Thyroid gland (tissue), 4 donors: ENCODE results near the gene SMYD4. TPM values are rescaled to one million over a fixed set of nuclear protein-coding genes. Genes with fewer than 3 reads are reported as not detected.
"Not testable (repeated sequence)": the region's sequence is repeated elsewhere in the genome, so short reads cannot be mapped to it uniquely, and the experiment has no call there.

Experiments
- DNase-seq, 2 donors: peaks; one replicate each; pipeline ENCODE4 v3.0.0-alpha.2; 2019
- H3K27ac ChIP-seq, 3 donors: fragments of 200-600 bp; sonication (generic); 1 replicate in 2 of 3; 2 replicates in 1 of 3; pipeline ENCODE4 v1.5.1; 2016 to 2019; ENCODE audit warnings: mild to moderate bottlenecking in 1 of 3, moderate library complexity in 1 of 3
- H3K27me3 ChIP-seq: fragments of 200-600 bp; sonication (generic); one replicate; pipeline ENCODE4 v1.5.1; 2019
- H3K36me3 ChIP-seq, 2 donors: fragments of 200-600 bp; sonication (generic); one replicate each; pipeline ENCODE4 v1.5.1; 2016 to 2019
- H3K4me1 ChIP-seq, 2 donors: fragments of 200-600 bp; sonication (generic); one replicate each; pipeline ENCODE4 v1.5.1; 2017 to 2019
- H3K4me3 ChIP-seq, 3 donors: fragments of 200-600 bp; sonication (generic); replicated peaks in 1 of 3; 1 replicate in 2 of 3; 2 replicates in 1 of 3; pipeline ENCODE4 v1.5.1; 2016; ENCODE audit warnings: mild to moderate bottlenecking in 1 of 3
- H3K9me3 ChIP-seq: fragments of 200-600 bp; sonication (generic); one replicate; pipeline ENCODE4 v1.5.1; 2017
- POLR2A ChIP-seq, 2 donors: fragments of 450-650 bp; IDR thresholded peaks; one replicate each; pipeline ENCODE4 v1.6.1; 2017; ENCODE audit warnings: antibody characterized with exemption in 2 of 2, mild to moderate bottlenecking in 2 of 2, moderate library complexity in 1 of 2
- WGBS, 2 donors: methylation state at CpG; one replicate each; pipeline ENCODE4 v1.1.5; 2017; 5-methylcytosine and 5-hydroxymethylcytosine counted together
- intact Hi-C: fragments of 100-400 bp; cut with DNase I; formaldehyde crosslinking; loops from one replicate; pipeline ENCODE4 v1.15.1; 2023
- total RNA-seq, 4 donors: library from RNA; depleted of rRNA; stranded (reverse); fragments of >200 nt; gene quantifications; one replicate each; pipeline ENCODE4 v1.2.3, GENCODE V29; 2016
- TF ChIP-seq, protein P1 (sequence below), 6 experiments: fragments of 200-600 bp in 3 of 6; fragments of 450-650 bp in 3 of 6; sonication (generic) in 3 of 6; IDR thresholded peaks; one replicate each; pipeline ENCODE4 v1.5.1; 2016 to 2019; ENCODE audit warnings: antibody characterized with exemption in 6 of 6, mild to moderate bottlenecking in 2 of 6, inconsistent platforms in 1 of 6, moderate library complexity in 1 of 6

The SMYD4 gene
- total RNA-seq, 4 donors from 2014 or later = 19.3 to 21.9 (median 20.4) TPM

DNA sequence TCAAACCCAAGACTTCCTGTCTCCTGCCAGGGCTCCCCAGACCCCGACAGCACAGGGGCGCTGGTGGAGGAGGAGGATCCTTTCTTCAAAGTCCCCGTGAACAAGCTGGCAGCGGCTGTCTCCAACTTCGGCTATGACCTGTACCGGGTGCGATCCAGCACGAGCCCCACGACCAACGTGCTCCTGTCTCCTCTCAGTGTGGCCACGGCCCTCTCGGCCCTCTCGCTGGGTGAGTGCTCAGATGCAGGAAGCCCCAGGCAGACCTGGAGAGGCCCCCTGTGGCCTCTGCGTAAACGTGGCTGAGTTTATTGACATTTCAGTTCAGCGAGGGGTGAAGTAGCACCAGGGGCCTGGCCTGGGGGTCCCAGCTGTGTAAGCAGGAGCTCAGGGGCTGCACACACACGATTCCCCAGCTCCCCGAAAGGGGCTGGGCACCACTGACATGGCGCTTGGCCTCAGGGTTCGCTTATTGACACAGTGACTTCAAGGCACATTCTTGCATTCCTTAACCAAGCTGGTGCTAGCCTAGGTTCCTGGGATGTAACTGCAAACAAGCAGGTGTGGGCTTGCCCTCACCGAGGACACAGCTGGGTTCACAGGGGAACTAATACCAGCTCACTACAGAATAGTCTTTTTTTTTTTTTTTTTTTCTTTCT lies 59.8 kb downstream of the SMYD4 start:
- peaks cover 0 to 2% of the 10 kb centered on the region in 2 donors for H3K36me3 ChIP-seq
- WGBS, 2 donors = 28 to 31% methylated on average over 6 to 13 of the region's 21 CpGs

DNA sequence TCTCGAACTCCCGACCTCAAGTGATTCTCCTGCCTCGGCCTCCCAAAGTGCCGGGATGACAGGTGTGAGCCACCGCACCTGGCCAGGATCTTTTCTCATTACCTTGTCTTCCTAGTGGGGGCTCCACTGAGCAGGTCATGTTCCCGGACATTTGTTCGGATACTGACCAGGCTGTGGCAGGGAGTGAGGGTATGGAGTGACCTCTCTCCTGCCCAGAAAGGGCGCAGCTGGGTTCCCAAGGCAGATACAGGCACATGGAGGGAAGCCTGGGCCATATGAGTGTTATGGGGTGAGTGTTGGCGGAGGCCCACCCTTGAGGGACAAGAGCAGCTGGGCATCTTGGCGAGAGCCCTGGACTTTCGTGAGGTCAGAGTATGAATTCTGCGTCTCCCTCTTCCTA lies 62.3 kb downstream of the SMYD4 start:
- TF ChIP-seq POLR2A (IDR thresholded peaks at IDR 0.05) = no peak
- TF ChIP-seq, protein P1, sequence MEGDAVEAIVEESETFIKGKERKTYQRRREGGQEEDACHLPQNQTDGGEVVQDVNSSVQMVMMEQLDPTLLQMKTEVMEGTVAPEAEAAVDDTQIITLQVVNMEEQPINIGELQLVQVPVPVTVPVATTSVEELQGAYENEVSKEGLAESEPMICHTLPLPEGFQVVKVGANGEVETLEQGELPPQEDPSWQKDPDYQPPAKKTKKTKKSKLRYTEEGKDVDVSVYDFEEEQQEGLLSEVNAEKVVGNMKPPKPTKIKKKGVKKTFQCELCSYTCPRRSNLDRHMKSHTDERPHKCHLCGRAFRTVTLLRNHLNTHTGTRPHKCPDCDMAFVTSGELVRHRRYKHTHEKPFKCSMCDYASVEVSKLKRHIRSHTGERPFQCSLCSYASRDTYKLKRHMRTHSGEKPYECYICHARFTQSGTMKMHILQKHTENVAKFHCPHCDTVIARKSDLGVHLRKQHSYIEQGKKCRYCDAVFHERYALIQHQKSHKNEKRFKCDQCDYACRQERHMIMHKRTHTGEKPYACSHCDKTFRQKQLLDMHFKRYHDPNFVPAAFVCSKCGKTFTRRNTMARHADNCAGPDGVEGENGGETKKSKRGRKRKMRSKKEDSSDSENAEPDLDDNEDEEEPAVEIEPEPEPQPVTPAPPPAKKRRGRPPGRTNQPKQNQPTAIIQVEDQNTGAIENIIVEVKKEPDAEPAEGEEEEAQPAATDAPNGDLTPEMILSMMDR (IDR thresholded peaks at IDR 0.05) = no peak
- H3K9me3 ChIP-seq = no peaks in the 10 kb centered on the region
- H3K4me1 ChIP-seq = peaks cover 9 to 26% of the 10 kb centered on the region in 2 donors
- intact Hi-C loops = no loop called here
- no peak for DNase-seq
- peaks cover 0 to 2% of the 10 kb centered on the region in 2 donors for H3K36me3 ChIP-seq
- 88 to 91% methylated on average over 11 to 12 of the region's 12 CpGs for WGBS, 2 donors
- no peaks in the 10 kb centered on the region for H3K27me3 ChIP-seq
- no peak overlapping the region for H3K4me3 ChIP-seq
- H3K27ac ChIP-seq = no peak overlapping the region

More for the DNA sequence above, 59.8 kb downstream of the SMYD4 start:
- Histone ChIP-seq H3K27ac (peak overlapping the region; percentile 13 to 64 (median 63)), H3K9me3 (no peaks in the 10 kb centered on the region), H3K4me3 (no peak overlapping the region), H3K4me1 (peaks cover 9 to 21% of the 10 kb centered on the region in 2 donors), H3K27me3 (no peaks in the 10 kb centered on the region)
- intact Hi-C loops = no loop called here
- DNase-seq = peak; percentile 51 to 71
- TF ChIP-seq POLR2A (IDR thresholded peaks at IDR 0.05) = no peak
- TF ChIP-seq, protein P1 (IDR thresholded peaks at IDR 0.05) = no peak

DNA sequence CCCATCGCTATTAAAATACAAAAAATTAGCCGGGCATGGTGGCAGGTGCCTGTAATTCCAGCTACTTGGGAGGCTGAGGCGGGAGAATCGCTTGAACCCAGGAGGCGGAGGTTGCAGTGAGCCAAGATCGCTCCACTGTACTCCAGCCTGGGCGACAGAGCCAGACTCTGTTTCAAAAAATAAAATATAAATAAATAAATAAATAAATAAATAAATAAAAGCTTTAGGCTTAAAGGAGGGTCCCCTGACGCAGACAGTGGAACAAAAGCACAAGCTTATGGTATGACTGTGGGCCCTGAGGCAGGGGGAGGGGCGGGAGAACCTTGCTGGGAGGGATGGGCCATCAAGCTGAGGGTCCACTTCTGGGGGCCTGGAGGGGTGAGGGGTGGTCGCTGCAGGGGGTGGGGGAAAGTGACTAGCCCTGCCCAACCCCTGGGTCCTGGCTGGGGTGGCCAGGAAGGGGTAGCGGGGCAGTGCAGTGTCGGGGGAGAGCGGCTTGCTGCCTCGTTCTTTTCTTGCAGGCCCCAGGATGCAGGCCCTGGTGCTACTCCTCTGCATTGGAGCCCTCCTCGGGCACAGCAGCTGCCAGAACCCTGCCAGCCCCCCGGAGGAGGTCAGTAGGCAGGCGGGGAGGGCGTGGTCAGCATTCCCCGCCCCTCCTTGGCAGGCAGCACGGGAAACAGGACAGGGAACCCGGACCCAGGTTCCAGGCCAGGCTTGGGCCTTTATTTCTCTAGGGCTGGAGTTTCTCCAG lies 63.1 kb downstream of the SMYD4 start:
- DNase-seq = no peak
- H3K4me1 ChIP-seq = peaks cover 9 to 26% of the 10 kb centered on the region in 2 donors
- no peak overlapping the region for H3K4me3 ChIP-seq
- H3K27ac ChIP-seq = no peak overlapping the region
- intact Hi-C loops = no loop called here
- H3K9me3 ChIP-seq = no peaks in the 10 kb centered on the region
- H3K27me3 ChIP-seq = no peaks in the 10 kb centered on the region
- WGBS, 2 donors = 73 to 81% methylated on average over 17 to 20 of the region's 21 CpGs
- TF ChIP-seq, protein P1 (IDR thresholded peaks at IDR 0.05) = no peak
- TF ChIP-seq POLR2A (IDR thresholded peaks at IDR 0.05) = no peak
- H3K36me3 ChIP-seq = peaks cover 0 to 2% of the 10 kb centered on the region in 2 donors

DNA sequence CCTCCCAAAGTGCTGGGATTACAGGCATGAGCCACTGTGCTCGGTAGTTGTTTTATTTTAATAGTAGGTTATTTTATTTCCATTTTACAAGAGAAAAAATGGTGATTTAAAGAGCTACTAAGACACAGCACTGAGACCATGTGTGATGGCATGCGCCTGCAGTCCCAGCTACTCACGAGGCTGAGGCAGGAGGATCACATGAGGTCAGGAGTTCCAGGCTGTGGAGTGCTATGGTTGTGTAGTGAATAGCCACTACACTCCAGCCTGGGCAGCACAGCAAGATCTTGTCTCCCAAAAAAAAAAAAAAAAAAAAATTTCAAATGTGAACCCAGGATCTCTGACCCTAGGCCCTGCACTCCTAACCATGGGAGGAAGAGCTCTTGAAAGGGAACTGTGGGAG lies 64.1 kb downstream of the SMYD4 start:
- Histone ChIP-seq H3K27ac (peak overlapping the region in 1 of 3 donors; percentile 76), H3K9me3 (no peaks in the 10 kb centered on the region), H3K27me3 (no peaks in the 10 kb centered on the region), H3K4me1 (peaks cover 9 to 26% of the 10 kb centered on the region in 2 donors), H3K36me3 (no peaks in the 10 kb centered on the region), H3K4me3 (no peak overlapping the region)
- TF ChIP-seq POLR2A (IDR thresholded peaks at IDR 0.05) = no peak
- TF ChIP-seq, protein P1 (IDR thresholded peaks at IDR 0.05) = no peak
- 88 to 92% methylated on average over 3 of the region's 3 CpGs for WGBS, 2 donors
- no peak for DNase-seq
- intact Hi-C loops = no loop called here

DNA sequence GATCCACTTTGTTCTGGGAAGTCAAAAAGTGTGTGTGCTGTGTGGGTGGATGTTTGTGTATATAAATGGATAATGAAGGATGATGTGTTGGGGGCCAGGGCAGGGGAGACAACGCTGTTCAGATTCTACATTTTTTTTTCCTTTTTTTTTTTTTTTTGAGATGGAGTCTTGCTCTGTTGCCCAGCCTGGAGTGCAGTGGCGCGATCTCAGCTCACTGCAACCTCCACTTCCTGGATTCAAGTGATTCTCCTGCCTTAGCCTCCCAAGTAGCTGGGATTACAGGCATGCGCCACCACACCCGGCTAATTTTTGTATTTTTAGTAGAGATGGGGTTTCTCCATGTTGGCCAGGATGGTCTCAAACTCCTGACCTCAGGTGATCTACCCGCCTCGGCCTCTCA lies 65.0 kb downstream of the SMYD4 start:
- H3K9me3 ChIP-seq, H3K36me3 ChIP-seq, H3K4me3 ChIP-seq, DNase-seq, intact Hi-C loops, H3K27me3 ChIP-seq: not testable (repeated sequence)
- 90 to 91% methylated on average over 7 of the region's 7 CpGs for WGBS, 2 donors
- H3K27ac ChIP-seq = peak overlapping the region in 2 of 3 donors; percentile 75 to 76
- H3K4me1 ChIP-seq = peaks cover 3 to 22% of the 10 kb centered on the region in 2 donors
